GM19240 (cell line): ENCODE measurements around the gene SYNPO2.
A peak's percentile ranks its signal among the peaks of the same experiment; 100 is the strongest.

Source experiments
- DNase-seq: peaks from one replicate; pipeline ENCODE4 v3.0.0; 2011; ENCODE audit warnings: low spot score; ENCODE audit not compliant: insufficient read length

The SYNPO2 gene

DNA sequence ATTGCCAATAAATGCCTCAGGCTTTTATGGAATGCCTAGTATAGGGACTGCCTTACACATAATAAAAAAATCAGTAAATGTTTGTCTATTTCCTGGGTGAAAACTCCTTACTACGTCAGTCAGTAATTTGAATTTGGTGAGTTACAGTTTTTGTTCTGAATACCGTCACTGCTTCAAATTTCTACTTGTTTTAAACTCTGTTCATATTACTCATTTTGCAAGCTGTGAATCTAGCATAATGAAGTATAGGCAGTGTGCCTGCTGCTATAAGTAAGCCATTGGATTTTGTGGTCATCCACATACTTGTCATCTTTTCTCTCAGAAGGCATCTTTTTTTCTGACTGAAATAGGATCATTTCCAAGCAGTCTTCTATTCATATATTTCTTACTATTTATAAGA lies 43.1 kb downstream of the SYNPO2 start:
- DNase-seq, result no peak

DNA sequence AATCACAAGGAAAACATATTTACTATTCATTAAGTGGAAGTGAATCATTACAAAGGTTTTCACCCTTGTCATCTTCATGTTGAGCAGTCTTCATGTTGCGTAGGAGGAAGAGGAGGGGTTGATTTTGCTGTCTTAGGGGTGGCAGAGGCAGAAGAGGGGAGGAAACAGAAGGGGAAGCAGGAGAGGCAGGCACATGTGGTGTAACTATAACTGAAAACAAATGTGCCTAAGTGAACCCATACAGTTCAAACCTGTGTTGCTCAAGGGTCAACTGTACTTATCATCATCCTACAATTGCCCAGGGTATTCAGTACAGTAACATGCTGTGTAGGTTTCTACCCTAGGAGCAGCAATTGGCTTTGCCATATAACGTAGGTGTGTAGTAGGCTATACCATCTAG lies 47.2 kb downstream of the SYNPO2 start:
- DNase-seq, result no peak

DNA sequence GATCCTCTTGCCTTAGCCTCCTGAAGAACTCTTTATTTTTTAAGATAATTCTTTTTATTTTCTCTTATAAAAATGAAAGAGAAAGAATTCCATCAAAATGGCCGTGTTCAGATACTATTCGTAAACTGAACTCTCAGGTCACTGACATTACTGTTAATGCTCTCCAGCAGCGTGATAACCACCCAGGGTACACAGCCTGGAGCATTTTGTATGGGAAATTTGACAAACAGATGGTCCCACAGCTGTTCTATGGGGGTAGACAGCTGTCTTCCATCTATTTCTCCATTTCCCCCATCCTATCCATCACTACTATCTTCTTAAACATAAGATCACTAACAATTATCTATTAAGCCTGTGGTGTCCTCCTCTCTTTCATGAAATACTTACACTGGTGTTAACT lies 47.8 kb downstream of the SYNPO2 start:
- DNase-seq, result no peak

DNA sequence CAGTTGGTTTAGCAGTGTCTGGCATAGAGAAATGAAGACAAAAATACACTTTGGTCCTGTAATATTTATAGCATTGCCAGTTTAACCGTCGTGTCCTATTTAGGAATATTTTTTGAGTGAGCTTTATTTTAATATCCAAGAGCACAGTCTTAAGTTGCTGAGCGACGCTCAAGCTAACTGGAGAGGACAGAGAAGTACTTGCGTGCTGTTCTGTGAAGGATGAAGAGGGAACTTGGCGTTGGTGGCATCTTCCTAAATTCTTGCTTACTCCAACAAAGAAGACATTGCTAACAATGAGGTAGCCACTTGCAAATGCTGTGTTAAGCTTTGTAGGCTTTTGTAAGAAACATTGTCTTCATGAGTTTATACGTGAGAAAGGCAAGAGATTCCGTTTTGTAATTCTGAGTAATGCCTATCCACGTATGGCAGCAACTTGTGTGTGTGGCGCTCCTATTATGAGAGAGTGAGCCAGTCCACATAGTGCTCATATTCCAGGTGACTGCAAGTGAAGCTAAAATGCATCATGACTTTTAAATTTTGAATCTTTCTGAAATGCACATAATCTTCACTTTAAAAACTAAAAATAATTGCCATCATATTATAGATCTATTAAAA lies 50.6 kb downstream of the SYNPO2 start:
- no peak for DNase-seq

DNA sequence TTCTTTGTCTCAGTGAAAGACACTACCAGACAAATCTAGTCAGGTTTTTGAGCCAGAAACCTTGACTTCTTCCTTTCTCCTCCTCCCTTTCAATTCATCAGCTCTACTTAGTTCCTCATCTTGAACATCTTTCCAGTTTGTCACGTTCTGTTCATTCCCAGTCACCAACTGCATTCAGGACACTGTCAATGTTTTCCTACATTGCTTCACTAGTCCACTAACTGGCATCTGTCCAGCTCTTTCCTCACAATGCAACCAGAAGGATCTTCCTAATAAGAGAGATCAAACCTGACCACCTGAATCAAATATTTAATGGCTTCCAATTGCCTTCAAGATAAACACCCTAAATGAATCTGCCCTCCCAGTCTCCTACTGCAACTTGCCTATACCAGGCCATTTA lies 52.5 kb downstream of the SYNPO2 start:
- DNase-seq, result no peak

DNA sequence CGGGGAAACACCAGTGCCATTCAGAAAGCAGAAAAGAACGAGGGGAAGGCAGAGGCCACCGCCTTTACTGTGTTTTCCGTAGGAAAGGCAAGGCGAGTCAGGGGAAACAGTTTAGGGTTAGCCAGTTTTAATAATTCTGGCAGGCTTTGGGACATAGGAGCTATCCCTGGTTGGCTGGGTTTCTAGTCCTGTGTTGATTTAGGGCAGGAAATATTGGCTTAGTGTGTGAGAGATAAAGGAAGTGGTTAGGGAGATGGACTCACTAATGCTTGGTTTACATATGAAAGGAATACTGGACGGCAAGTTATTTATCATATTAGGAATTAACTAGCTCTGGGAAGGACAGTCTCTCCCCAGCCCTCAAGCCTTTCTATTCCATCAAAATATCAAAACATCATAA lies 53.1 kb downstream of the SYNPO2 start:
- DNase-seq, result no peak

DNA sequence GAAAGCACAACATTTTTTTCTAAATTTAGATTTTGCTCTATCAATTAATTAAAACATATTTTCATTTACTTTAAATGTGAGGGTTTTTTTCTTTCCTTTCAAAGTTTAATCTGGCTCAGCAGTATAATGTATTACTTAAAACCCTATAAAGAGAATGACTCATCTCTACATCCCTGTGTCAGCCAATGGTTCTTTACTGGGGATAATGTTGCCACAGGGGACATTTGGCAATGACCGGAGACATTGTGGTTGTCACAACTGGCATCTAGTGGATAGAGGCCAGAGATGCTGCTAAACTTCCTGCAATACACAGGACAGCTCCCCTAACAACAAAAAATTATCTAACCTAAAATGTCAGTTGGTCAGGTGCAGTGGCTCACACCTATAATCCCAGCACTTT lies 53.8 kb downstream of the SYNPO2 start:
- no peak for DNase-seq

DNA sequence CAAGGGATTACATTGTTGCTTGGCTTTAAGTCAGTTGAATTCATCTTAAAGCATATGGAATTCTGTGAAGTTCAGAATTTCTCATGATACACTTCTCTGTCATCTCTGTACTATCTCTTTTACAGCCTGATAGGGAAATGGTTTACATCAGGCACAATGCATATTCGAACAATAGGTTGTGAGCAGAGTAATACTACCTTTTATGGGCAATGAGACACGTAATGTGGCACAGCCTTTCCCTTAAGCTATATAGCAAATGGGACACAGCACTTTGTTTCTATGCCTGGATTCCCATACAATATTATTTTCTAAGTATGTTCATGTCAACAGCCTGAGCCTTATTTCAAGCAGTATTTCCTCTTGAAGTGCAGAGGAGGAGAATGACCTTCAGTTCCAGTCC lies 58.4 kb downstream of the SYNPO2 start:
- no peak for DNase-seq

DNA sequence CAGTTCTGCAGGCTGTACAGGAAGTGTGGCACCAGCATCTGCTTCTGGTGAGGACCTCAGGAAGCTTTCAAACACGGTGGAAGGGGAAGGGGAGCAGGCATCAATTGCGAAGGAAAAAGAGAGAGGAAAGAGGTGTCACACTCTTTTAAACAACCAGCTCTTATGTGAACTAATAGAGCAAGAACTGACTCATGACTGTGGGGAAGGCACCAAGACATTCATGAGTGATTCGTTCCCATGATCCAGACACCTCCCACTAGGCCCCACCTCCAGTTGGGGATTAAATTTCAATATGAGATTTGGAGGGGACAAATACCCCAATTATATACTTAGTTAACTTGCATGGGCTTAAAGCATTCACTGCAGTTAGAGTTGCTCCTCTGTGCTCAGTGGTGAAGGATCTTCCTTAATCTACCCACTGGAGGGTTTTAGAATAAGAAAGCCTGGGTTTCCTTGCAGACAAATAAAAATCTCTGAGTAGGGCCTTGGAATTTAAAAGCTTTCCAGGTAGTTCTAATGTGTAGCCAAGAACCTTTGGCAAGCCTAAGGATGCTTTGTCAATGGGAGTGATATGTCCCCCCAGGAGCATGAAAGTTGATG lies 60.0 kb downstream of the SYNPO2 start:
- DNase-seq, result no peak

DNA sequence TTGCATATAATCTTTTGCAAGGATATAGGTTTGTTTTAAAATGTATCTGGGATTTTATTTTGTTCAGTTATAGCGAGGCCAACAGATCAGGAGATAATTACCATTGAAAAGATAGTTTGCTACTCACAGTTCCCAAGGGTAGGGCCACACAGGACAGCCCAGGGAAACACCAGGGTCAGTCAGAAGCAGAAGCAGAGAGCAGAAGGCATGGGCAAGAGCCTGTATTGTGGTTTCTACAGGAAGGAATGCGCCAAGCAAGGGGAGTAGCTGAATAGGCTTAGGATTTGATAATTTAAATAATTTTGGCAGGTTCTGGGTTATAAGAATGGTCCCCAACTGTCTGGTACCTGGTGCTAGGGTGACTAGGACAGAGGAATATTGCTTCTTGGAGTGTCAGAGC lies 61.6 kb downstream of the SYNPO2 start:
- no peak for DNase-seq

DNA sequence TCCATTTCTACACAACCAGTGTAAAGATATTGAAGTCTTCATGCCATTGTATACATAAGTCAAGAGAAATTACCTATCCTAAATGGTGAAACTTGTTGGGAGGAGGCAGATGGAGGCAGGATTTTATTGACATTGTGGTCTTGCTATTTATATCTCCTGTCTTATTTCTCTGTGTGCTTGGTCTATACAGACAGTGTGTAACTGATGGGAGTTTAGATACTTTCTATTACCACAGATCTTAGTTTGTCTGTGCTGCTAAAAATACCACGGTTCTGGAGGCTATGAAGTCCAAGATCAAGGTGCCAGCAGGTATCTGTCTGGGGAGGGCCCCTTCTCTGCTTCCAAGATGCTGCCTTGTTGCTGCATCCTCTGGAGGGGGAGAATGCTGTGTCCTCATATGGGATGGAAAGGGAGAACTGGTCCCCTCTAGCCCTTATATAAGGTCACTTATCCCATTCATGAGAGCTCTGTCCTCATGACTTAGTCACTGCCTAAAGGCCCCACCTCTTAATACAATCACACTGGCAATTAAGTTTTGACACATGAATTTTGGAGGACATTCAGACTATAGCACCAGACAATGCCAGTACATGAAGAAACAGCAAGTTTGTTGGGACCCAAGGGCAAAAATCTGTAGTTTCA lies 62.4 kb downstream of the SYNPO2 start:
- DNase-seq, result no peak

DNA sequence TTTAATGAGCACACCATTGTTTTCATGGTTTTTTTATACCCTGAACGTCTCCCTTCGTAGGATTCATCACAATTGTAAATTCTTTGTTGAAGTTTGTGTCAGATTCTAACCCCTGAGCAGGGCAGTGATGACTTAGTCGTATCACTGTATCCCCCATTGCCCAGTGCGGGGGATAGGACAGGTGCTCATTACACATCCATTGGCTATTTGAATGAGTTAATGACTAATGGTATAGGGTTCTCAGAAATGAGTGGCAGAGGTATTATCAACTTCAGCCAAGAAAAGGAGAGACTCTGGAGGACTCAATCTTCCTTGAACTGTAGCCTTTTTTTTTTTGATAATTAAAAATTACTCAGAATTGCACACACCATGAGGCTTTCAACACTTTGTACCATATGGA lies 64.6 kb downstream of the SYNPO2 start:
- no peak for DNase-seq

DNA sequence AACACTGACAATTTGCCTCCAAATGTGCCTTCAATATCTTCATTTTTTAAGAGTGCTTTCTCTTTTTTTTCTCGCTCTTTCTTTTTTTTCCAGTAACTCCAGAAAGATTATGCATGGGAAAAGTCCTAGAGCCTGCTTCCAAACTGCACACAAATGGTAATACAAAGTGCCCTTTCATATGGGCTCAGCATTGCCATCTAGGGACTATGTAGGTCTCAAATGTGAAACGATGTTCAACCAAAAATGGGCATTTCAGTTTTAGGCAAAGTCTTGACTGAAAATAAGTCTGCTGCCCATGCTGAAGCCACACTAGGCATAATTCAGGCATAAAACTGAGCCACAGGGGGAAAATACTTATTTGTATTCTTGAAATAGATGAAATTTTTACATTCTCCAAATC lies 65.6 kb downstream of the SYNPO2 start:
- no peak for DNase-seq

DNA sequence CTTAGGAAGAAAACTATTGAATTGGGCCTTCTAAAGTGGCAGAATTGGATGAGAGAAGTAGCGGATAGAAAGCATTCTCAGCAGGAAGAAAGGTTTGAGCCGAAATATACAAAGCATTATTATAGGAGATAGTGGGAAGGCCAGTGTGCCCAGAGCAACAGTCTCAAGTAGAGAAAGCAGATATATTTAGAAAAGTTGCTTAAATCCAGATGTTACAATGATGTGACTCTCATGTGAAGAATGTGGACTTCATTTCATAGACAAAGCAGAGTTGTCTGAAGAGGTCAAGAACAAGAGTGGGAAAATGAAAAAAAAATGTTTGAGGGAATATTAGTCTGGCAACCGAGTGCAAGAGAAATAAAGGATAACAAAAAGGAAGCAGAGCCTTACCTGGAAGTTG lies 66.9 kb downstream of the SYNPO2 start:
- no peak for DNase-seq

DNA sequence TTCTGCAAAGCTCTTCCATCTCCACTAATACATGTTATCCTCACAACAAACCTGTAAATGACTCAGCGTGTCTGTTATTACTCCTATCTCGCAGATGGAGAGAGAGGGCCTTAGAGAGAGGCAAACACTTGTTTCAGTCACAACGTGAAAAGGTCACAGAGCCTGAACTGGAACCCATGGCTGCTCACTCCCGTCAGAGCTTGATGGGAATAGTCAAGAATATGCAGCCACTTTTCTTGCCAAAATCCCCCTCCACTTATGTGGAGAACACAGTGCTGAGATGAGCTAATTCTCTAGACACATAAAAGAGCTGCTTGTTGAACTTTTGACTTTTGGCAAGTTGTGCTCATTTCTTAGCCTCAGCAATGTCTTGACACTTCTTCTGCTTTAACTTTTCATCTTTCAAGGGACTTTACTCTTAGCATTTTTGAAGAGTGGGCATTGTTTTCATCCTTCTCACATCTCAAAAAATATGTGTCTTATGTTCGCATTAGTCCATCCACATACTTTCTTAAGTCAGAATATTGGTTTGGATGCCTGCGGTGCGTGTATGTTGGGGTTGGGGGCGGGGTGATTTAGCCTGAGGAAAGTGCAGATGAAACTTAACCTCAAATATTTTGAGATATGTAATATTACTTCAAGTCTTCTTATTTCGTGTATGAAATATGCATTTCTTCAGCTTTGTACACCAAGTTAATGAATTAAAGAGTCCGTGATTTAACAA lies 69.2 kb downstream of the SYNPO2 start:
- no peak for DNase-seq

DNA sequence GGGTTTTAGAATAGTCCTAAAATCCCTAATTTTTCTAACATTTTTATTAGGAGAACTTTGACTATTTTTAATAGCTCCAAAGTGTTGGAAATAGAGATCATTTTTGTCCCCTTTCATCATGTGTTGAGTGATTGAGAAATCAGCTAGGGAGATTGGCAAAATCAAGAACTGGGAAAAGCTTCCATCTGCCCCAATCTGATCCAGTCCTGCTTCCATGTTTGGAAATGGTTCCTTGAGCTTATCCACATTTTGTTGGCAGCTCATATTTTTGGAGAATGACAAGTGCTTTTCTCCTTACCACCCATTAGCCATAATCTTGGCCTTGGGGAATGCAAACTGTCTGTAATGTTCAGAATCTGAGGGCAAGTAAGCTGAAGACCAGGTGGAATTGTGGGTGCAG lies 73.9 kb downstream of the SYNPO2 start:
- DNase-seq, result no peak

DNA sequence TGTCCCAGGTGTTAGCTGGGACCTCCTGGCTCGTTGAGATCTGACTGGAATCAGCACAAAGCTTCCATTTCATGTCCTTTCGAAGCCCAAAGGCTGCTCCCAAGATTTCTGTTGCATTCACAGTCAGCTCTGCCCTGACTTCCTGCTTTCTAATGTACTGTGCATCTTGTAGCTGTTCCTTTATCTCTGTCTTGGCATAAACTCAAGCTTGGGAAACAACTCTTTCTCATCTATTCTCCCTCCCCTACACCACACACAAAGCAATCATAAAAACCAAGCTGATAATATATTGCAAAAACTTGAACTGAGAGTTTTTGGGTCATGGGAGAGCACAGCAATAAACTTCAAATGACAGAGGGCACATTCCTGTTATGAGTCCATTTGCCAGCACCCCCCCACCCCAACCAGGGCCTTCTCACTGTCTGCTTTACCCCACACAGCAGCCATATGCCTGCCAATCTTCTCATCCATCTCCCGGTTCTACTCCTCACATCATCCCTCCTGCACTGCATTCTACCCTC lies 76.3 kb downstream of the SYNPO2 start:
- no peak for DNase-seq

DNA sequence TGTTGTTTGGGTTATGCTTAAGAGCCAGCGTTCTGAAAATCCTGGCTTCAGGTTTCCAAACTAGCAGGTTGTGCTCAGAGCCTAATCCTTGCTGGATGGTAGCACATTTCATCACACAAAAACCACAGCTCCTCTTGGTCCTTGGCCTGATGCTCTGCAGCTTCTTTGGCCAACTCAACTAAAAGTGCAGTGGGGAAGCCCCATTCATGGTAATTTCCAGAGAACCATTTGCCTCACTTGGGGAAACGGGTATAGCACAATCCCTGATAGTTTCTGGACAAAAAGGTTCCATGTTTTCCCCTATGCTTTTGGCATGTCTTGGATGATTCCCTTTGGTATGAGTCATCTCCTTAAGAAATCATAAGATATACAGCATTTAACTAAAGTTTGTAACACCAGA lies 78.7 kb downstream of the SYNPO2 start:
- no peak for DNase-seq

DNA sequence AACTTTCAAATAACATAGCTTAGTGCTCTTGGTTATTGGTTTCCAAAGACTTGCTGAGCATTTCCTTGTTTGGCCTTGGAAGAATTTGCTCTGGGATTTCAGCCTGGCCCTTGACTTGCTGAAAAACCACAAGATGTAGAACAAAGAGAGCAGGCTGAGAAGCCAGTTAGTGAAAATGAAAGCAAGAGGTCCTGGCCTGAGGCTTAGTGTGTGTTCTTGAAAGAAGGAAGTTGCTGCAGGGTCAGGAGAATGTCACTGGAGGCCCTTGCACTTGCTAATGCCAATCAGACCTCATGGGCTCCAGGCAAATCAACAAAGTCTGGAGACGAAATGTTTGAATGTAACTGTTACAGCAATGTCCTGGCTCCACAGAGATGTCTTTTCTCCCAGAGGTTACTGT lies 79.4 kb downstream of the SYNPO2 start:
- peak; percentile 77 for DNase-seq

DNA sequence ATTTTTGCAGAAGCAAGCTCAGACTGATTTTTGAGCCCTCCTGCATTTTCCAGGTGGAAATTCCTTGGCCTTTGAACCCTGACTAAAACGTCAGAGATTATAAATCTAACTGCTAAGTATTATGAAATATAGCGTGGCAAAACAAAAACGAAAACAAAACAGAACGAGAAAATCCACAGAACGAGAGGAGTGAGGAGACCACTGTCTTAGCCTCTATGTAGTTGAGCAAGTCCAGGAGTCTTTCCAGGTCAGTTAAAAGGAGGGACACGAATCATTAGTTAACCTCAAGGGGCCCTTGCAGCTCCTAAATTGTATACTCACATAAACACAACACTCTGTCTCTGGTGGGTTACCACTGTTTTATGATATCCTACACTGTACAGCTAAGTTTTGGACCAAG lies 80.2 kb downstream of the SYNPO2 start:
- DNase-seq, result no peak

DNA sequence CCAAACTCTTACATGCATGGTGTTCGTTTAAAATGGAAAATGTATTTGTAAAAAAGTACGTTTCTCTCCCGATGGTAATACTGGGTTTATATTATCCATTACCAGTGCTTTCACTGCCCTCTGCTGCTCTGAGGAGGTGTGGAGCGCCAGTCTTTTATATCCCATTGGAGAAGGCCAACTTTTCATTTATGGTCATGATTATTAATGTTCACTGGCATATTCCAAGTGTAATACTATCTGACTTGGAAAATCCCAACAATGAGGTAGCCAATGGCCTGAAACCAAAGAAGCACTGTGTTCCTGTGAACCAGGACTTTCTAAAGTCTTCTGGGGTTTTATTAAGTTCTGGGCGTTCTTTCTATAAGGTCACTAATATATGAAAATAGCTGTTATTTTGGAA lies 80.7 kb downstream of the SYNPO2 start:
- DNase-seq, result no peak

DNA sequence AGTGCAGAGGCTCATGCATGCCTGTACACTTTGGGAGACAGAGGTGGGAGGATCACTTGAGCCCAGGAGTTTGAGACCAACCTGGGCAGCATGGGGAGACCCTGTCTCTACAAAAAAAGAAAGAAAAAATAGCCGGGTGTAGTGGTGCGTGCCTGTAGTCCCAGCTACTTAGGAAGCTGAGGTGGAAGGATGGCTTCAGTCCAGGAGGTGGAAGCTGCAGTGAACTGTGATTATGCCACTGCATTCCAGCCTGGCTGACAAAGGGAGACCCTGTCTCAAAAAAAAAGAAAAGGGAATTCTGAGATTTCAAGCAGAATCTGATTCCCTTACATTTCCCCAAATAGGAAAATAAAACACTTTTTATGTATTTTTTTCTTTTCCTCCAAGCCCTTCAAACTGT lies 83.5 kb downstream of the SYNPO2 start:
- DNase-seq, result no peak
